ENCODE results near the gene SGCD.

The SGCD gene

DNA sequence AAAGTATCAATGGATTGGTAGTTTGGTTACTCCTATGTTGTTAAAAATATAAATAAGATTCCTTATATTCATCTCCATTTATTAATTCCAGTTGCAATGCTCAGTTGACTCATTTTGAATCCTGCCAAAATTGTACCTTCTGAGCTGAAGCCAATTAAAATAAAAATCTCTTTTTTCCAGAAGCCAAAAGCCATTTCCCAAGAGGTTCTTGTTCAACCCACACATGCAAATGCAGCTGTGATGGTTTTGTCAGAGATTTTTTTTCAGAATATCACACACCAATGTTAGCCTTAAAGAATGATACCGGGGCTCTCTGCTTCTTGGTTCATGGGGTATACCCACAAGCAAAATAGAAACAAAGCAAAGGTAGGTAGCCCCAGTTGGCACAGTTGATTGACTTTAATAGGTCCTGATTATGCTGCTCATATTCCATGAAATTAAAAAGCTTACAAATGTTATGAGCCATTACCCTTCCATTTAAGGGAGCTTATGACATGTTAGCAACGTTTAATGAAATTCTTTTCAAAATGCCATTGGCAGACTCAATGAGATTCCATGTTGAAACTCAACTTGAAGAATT lies 208.0 kb downstream of the SGCD start:
- Histone ChIP-seq H3K18ac (ENCODE audit: low read length) (no peak overlapping the region), H2BK5ac (ENCODE audit: low read length) (no peak overlapping the region), H3K79me1 (ENCODE audit: low read depth, low read length) (no peaks in the 10 kb centered on the region), H3K4me1 (ENCODE audit: control insufficient read depth in 2 of 2, insufficient read depth in 1 of 2, low read depth in 1 of 2, low read length in 2 of 2) (no peaks in the 10 kb centered on the region), H2AK5ac (ENCODE audit: low read depth, low read length) (no peak overlapping the region), H3K14ac (ENCODE audit: low read length) (no peak overlapping the region), H3K4me3 (ENCODE audit: low read length in 2 of 2) (no peak overlapping the region), H3K4me2 (ENCODE audit: insufficient read depth, low read length, poor library complexity, severe bottlenecking) (no peak overlapping the region), H3K23ac (ENCODE audit: low read depth, low read length, poor library complexity) (no peak overlapping the region), H3K27ac (replicated peaks; ENCODE audit: low read length) (no peak overlapping the region), H3K4ac (ENCODE audit: low read length) (no peak overlapping the region), H2AFZ (ENCODE audit: low read length) (no peak overlapping the region), H3K9me3 (replicated peaks in 1 of 2; ENCODE audit: control insufficient read depth in 2 of 2, insufficient read depth in 1 of 2, low read depth in 1 of 2, low read length in 2 of 2) (no peaks in the 10 kb centered on the region), H2BK15ac (ENCODE audit: low read length) (no peak overlapping the region), H3K27me3 (ENCODE audit: control insufficient read depth in 3 of 3, insufficient read depth in 3 of 3, low read depth in 1 of 3, low read length in 3 of 3) (no peaks in the 10 kb centered on the region), H2BK12ac (ENCODE audit: low read length) (no peak overlapping the region), H4K91ac (ENCODE audit: low read depth, low read length, poor library complexity) (no peak overlapping the region), H3K36me3 (replicated peaks in 1 of 2; ENCODE audit: control insufficient read depth in 2 of 2, insufficient read depth in 2 of 2, low read length in 2 of 2) (no peaks in the 10 kb centered on the region), H2BK120ac (ENCODE audit: low read depth, low read length) (no peak overlapping the region), H4K8ac (ENCODE audit: low read depth, low read length) (no peak overlapping the region), H3K9ac (ENCODE audit: low read depth, low read length, poor library complexity) (no peak overlapping the region)
- no peak for DNase-seq (ENCODE audit: low spot score)
- no CpG with 5 or more reads among the region's 2 CpGs for WGBS, 2 donors (ENCODE audit: extremely low coverage in 2 of 2, insufficient read length in 2 of 2, insufficient replicate concordance in 1 of 2)

DNA sequence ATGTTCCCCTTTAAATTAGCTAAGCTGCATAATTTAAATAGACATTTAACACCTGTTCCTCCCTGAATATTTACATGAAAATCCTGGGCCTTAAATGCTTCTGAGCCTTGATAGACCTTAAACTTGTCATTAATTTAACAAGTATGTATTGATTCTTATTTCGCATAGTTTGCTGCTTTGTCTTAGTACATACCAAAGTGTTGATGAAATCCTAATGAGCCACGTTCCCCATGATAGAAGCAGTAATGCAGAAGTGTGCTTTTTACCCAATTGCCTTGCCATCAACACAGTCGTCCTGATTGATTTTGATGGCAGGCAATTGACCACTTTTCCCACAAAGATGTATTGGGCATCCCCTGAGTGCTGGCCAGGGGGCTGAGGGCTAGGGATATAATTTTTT lies 213.5 kb downstream of the SGCD start:
- no peak for DNase-seq (ENCODE audit: low spot score)
- H3K4me1 ChIP-seq (ENCODE audit: control insufficient read depth in 2 of 2, insufficient read depth in 1 of 2, low read depth in 1 of 2, low read length in 2 of 2): peaks cover 0 to 2% of the 10 kb centered on the region in 2 donors
- no peak overlapping the region for H3K9ac ChIP-seq (ENCODE audit: low read depth, low read length, poor library complexity)
- no peak overlapping the region for H2BK5ac ChIP-seq (ENCODE audit: low read length)
- H3K23ac ChIP-seq (ENCODE audit: low read depth, low read length, poor library complexity): no peak overlapping the region
- no peaks in the 10 kb centered on the region for H3K36me3 ChIP-seq (replicated peaks in 1 of 2; ENCODE audit: control insufficient read depth in 2 of 2, insufficient read depth in 2 of 2, low read length in 2 of 2)
- WGBS, 2 donors (ENCODE audit: extremely low coverage in 2 of 2, insufficient read length in 2 of 2, insufficient replicate concordance in 1 of 2): no CpG with 5 or more reads among the region's 3 CpGs
- no peak overlapping the region for H3K27ac ChIP-seq (replicated peaks; ENCODE audit: low read length)
- no peak overlapping the region for H2BK120ac ChIP-seq (ENCODE audit: low read depth, low read length)
- no peak overlapping the region for H3K4me3 ChIP-seq (ENCODE audit: low read length in 2 of 2)
- no peak overlapping the region for H3K4me2 ChIP-seq (ENCODE audit: insufficient read depth, low read length, poor library complexity, severe bottlenecking)
- H3K18ac ChIP-seq (ENCODE audit: low read length): no peak overlapping the region
- no peak overlapping the region for H3K14ac ChIP-seq (ENCODE audit: low read length)
- no peak overlapping the region for H2AK5ac ChIP-seq (ENCODE audit: low read depth, low read length)
- no peak overlapping the region for H4K91ac ChIP-seq (ENCODE audit: low read depth, low read length, poor library complexity)
- H3K79me1 ChIP-seq (ENCODE audit: low read depth, low read length): no peaks in the 10 kb centered on the region
- H2BK12ac ChIP-seq (ENCODE audit: low read length): no peak overlapping the region
- no peak overlapping the region for H2AFZ ChIP-seq (ENCODE audit: low read length)
- H4K8ac ChIP-seq (ENCODE audit: low read depth, low read length): no peak overlapping the region
- H3K27me3 ChIP-seq (ENCODE audit: control insufficient read depth in 3 of 3, insufficient read depth in 3 of 3, low read depth in 1 of 3, low read length in 3 of 3): no peaks in the 10 kb centered on the region
- no peaks in the 10 kb centered on the region for H3K9me3 ChIP-seq (replicated peaks in 1 of 2; ENCODE audit: control insufficient read depth in 2 of 2, insufficient read depth in 1 of 2, low read depth in 1 of 2, low read length in 2 of 2)
- H3K4ac ChIP-seq (ENCODE audit: low read length): no peak overlapping the region
- no peak overlapping the region for H2BK15ac ChIP-seq (ENCODE audit: low read length)

DNA sequence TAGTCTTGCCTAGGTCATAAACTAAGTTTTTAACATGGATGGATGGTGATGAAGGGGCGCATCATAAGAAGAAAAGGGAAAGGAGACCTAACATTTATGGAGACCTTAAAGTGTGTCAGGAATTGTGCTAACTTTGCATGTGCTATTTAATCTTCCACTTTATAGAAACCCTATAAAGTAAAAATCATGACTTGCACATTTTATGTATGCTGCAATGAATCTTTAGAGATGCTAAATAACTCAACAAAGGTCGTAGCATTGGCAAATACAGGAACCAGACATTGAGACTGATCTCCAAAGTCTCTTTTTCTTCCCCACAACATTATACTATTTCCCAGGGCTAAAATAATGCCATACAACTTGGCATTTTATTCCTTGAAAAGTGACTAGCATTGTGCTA lies 214.6 kb downstream of the SGCD start:
- H3K36me3 ChIP-seq (replicated peaks in 1 of 2; ENCODE audit: control insufficient read depth in 2 of 2, insufficient read depth in 2 of 2, low read length in 2 of 2): no peaks in the 10 kb centered on the region
- no CpG with 5 or more reads among the region's 2 CpGs for WGBS, 2 donors (ENCODE audit: extremely low coverage in 2 of 2, insufficient read length in 2 of 2, insufficient replicate concordance in 1 of 2)
- no peaks in the 10 kb centered on the region for H3K9me3 ChIP-seq (replicated peaks in 1 of 2; ENCODE audit: control insufficient read depth in 2 of 2, insufficient read depth in 1 of 2, low read depth in 1 of 2, low read length in 2 of 2)
- no peak overlapping the region for H4K91ac ChIP-seq (ENCODE audit: low read depth, low read length, poor library complexity)
- no peak overlapping the region for H2BK5ac ChIP-seq (ENCODE audit: low read length)
- H2BK12ac ChIP-seq (ENCODE audit: low read length): no peak overlapping the region
- H3K18ac ChIP-seq (ENCODE audit: low read length): no peak overlapping the region
- H3K4me3 ChIP-seq (ENCODE audit: low read length in 2 of 2): no peak overlapping the region
- H2AFZ ChIP-seq (ENCODE audit: low read length): no peak overlapping the region
- no peak overlapping the region for H2BK120ac ChIP-seq (ENCODE audit: low read depth, low read length)
- no peak for DNase-seq (ENCODE audit: low spot score)
- no peak overlapping the region for H3K9ac ChIP-seq (ENCODE audit: low read depth, low read length, poor library complexity)
- H3K27ac ChIP-seq (replicated peaks; ENCODE audit: low read length): no peak overlapping the region
- no peaks in the 10 kb centered on the region for H3K27me3 ChIP-seq (ENCODE audit: control insufficient read depth in 3 of 3, insufficient read depth in 3 of 3, low read depth in 1 of 3, low read length in 3 of 3)
- H3K4me1 ChIP-seq (ENCODE audit: control insufficient read depth in 2 of 2, insufficient read depth in 1 of 2, low read depth in 1 of 2, low read length in 2 of 2): peaks cover 0 to 2% of the 10 kb centered on the region in 2 donors
- H3K23ac ChIP-seq (ENCODE audit: low read depth, low read length, poor library complexity): no peak overlapping the region
- no peak overlapping the region for H3K4me2 ChIP-seq (ENCODE audit: insufficient read depth, low read length, poor library complexity, severe bottlenecking)
- no peaks in the 10 kb centered on the region for H3K79me1 ChIP-seq (ENCODE audit: low read depth, low read length)
- H2BK15ac ChIP-seq (ENCODE audit: low read length): no peak overlapping the region
- H2AK5ac ChIP-seq (ENCODE audit: low read depth, low read length): no peak overlapping the region
- no peak overlapping the region for H3K4ac ChIP-seq (ENCODE audit: low read length)
- H3K14ac ChIP-seq (ENCODE audit: low read length): no peak overlapping the region
- H4K8ac ChIP-seq (ENCODE audit: low read depth, low read length): no peak overlapping the region

DNA sequence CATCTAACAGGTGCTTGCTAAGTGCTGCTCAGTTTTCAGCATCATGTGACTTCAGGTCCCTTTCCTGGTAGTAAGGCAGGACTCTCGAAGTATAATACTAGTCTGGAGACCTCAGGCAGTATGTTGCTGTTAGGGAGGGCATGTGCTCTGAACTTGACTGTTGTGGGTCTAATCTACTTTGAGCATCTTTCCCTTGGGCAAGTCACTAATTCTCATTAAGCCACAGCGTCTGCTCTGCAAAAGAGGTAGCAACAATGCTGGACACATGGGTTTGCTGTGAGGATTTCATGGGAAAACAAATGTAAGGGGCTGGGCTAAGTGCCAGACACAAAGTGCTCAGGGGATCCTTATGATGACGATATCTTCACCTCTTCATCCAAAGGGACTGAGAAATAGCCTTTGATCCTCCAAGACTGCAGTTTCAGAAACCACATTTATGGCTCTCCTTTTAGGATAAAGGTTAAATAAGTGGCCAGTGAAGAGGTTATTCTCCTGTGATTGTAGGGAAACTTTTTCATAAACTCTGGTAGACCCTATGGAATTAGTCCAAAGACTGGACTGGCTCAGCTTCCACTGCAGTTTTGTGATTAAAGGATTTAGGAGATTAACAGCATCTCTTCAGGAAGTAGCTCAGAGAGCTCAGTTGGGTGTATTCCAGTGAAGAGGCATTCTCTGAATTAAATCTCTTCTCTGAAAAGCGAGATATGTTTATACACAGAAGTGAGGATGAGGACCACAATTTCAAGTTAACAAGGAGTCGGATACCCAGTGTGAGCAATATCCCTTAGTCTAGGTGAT lies 216.6 kb downstream of the SGCD start:
- Histone ChIP-seq H3K4me2 (ENCODE audit: insufficient read depth, low read length, poor library complexity, severe bottlenecking) (no peak overlapping the region), H3K36me3 (replicated peaks in 1 of 2; ENCODE audit: control insufficient read depth in 2 of 2, insufficient read depth in 2 of 2, low read length in 2 of 2) (peaks cover 0 to under 1% of the 10 kb centered on the region in 2 donors)

More for the DNA sequence above, 216.6 kb downstream of the SGCD start:
- Histone ChIP-seq H3K79me1 (ENCODE audit: low read depth, low read length) (no peaks in the 10 kb centered on the region), H3K9me3 (replicated peaks in 1 of 2; ENCODE audit: control insufficient read depth in 2 of 2, insufficient read depth in 1 of 2, low read depth in 1 of 2, low read length in 2 of 2) (no peaks in the 10 kb centered on the region), H2BK5ac (ENCODE audit: low read length) (no peak overlapping the region), H2AFZ (ENCODE audit: low read length) (no peak overlapping the region), H3K14ac (ENCODE audit: low read length) (no peak overlapping the region), H3K23ac (ENCODE audit: low read depth, low read length, poor library complexity) (no peak overlapping the region), H3K27me3 (ENCODE audit: control insufficient read depth in 3 of 3, insufficient read depth in 3 of 3, low read depth in 1 of 3, low read length in 3 of 3) (no peaks in the 10 kb centered on the region), H3K9ac (ENCODE audit: low read depth, low read length, poor library complexity) (no peak overlapping the region), H4K91ac (ENCODE audit: low read depth, low read length, poor library complexity) (no peak overlapping the region), H2BK15ac (ENCODE audit: low read length) (no peak overlapping the region), H3K4me1 (ENCODE audit: control insufficient read depth in 2 of 2, insufficient read depth in 1 of 2, low read depth in 1 of 2, low read length in 2 of 2) (peaks cover 0 to 2% of the 10 kb centered on the region in 2 donors), H4K8ac (ENCODE audit: low read depth, low read length) (no peak overlapping the region), H3K27ac (replicated peaks; ENCODE audit: low read length) (no peak overlapping the region), H2BK120ac (ENCODE audit: low read depth, low read length) (no peak overlapping the region), H3K18ac (ENCODE audit: low read length) (no peak overlapping the region), H2AK5ac (ENCODE audit: low read depth, low read length) (no peak overlapping the region), H2BK12ac (ENCODE audit: low read length) (no peak overlapping the region), H3K4ac (ENCODE audit: low read length) (no peak overlapping the region), H3K4me3 (ENCODE audit: low read length in 2 of 2) (no peak overlapping the region)
- no peak for DNase-seq (ENCODE audit: low spot score)
- no CpG with 5 or more reads among the region's 5 CpGs for WGBS, 2 donors (ENCODE audit: extremely low coverage in 2 of 2, insufficient read length in 2 of 2, insufficient replicate concordance in 1 of 2)

Measured in neuronal stem cell (in vitro differentiated cells).